ENCODE data around the gene SLC16A10.
"Not testable (repeated sequence)": the region's sequence is repeated elsewhere in the genome, so short reads cannot be mapped to it uniquely, and the experiment has no call there.

Gene SLC16A10

DNA sequence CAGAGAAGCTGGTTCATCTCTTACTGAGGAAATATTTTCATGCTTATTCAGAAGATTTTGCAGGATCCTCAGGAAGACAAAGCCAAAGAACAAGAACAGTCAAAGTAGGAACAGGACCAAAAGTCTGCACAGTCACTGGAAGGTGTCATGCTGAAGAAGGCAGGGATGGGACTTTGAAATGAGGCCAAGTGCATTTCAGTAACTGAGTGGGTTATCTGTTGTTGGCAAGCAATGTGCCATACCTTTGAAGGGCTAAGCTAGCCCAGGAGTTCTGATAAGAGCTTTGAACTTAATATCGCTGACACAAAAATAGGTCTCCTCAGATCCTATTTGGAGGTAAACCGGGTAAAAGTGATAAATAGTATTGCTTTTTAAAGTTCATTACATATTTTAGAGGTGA is 31.5 kb downstream of the SLC16A10 start:
- DNase-seq (ENCODE audit: low read depth), result no peak
- TF ChIP-seq CTCF (IDR thresholded peaks at IDR 0.05; ENCODE audit: insufficient read depth, low read depth, low read length, missing control alignments), result no peak
- H3K4me3 ChIP-seq (ENCODE audit: low read depth, low read length), result no peak overlapping the region

DNA sequence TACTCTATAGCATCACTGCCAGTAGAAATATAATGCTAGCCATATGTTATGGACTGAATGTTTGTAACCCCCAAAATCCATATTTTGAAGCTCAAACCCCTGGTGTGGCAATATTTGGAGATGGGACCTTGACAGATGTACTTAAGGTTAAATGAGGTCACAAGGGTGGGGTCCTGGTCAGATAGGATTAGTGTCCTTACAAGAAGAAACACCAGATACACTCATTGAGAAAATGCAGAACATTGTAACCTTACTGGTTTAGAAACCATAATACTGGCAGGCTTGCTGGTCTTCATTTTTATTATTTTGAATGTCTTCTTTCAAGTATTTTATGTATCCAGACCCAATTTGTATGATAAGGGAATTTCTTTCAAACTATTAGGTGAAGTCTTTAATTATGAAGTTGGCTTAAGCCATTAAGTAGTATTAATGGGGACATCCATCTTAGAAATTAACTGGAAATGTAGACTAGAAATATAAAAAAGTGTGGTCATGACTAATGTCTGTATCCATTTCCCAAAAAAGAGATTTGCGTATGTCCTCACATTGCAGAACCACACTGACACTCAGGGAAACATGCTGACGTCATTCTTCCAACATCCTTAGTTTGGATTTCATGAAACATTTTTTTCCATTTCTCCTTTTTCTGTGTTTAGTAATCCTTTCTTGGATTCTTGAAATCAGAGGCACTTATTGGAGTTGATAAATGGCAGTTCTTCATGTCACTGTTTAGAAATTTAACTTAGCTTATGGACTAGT is 32.4 kb downstream of the SLC16A10 start:
- no peak overlapping the region for H3K4me3 ChIP-seq (ENCODE audit: low read depth, low read length)
- no peak for TF ChIP-seq CTCF (IDR thresholded peaks at IDR 0.05; ENCODE audit: insufficient read depth, low read depth, low read length, missing control alignments)
- DNase-seq (ENCODE audit: low read depth), result no peak

DNA sequence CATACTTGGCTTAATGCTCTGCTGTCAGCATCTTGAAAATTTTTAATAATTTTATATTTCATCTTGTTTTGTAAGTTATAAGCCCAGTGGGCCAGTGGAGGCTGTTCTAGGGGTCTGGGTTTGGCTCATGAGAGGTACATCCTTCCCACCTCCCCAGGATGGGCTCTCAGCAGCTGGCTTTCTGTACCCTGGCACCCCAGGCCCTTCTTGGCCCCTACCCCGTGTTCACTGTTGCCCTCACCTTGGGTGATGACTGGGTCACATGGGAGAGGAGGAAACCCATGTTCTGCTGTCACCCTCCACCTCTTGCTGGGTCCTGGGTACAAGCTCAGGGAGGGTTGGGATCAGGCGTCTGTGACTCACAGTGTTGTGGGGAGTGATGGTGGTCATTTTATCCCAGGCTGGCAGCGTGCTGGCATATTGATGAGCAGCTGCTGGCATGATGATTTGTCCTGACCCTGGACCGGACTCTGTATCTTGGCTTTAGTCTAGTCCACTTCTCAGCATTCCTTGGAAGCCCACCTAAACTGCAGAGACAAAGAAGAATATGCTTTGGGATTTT is 34.6 kb downstream of the SLC16A10 start:
- no peak for TF ChIP-seq CTCF (IDR thresholded peaks at IDR 0.05; ENCODE audit: insufficient read depth, low read depth, low read length, missing control alignments)
- DNase-seq (ENCODE audit: low read depth), result no peak
- H3K4me3 ChIP-seq (ENCODE audit: low read depth, low read length), result no peak overlapping the region

DNA sequence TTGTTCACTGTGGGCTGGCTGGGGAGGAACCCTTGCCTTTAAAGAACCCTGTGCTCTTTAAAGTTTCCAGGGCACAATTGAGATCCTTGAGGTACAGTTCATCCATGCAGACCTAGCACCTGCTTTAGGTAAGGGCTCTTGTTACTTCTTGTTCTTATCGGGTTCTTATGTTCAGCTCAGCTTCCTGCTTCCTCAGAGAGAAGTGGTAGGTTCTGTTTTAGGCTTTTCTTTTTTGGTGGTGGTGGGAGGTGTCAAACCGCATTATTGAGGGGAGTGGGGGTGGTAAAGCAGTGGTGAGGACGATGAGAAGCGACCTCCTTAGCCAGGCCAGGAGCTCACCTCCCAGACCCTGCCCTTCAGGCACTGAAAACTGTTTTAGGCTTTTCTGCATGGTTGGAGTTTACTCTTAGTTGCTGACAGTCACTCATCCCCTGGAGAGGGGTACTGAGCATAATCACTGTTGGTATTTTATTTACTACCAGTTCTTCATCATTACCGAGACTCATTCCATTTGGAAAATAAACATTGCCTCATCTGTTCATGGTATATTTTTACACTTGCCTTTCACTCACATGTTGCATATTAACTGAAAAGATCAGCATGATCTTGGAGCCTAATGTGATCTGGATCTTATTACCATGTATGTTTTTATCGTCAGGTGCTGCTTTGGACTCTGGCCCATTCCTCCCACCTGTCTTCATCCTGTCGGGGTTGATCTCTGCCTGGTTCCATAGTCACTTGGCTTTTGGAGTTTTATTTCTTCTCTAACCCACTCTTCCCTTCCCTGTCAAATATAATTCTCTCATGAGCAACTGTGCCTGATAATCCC is 35.4 kb downstream of the SLC16A10 start:
- H3K4me3 ChIP-seq (ENCODE audit: low read depth, low read length), result no peak overlapping the region
- TF ChIP-seq CTCF (IDR thresholded peaks at IDR 0.05; ENCODE audit: insufficient read depth, low read depth, low read length, missing control alignments), result no peak
- peak; percentile 2 for DNase-seq (ENCODE audit: low read depth)

- no peak for TF ChIP-seq CTCF (IDR thresholded peaks at IDR 0.05; ENCODE audit: insufficient read depth, low read depth, low read length, missing control alignments)
- H3K4me3 ChIP-seq (ENCODE audit: low read depth, low read length), result no peak overlapping the region
- no peak for DNase-seq (ENCODE audit: low read depth)
These were observed 37.1 kb downstream of the SLC16A10 start for GRCh38 chr6:111124406-111124805.

GRCh38 chr6:111129013-111129412 is 41.7 kb downstream of the SLC16A10 start:
- no peak overlapping the region for H3K4me3 ChIP-seq (ENCODE audit: low read depth, low read length)
- no peak for DNase-seq (ENCODE audit: low read depth)
- no peak for TF ChIP-seq CTCF (IDR thresholded peaks at IDR 0.05; ENCODE audit: insufficient read depth, low read depth, low read length, missing control alignments)

GRCh38 chr6:111131018-111131417 is 43.7 kb downstream of the SLC16A10 start:
- not testable (repeated sequence) for DNase-seq (ENCODE audit: low read depth); H3K4me3 ChIP-seq (ENCODE audit: low read depth, low read length)

DNA sequence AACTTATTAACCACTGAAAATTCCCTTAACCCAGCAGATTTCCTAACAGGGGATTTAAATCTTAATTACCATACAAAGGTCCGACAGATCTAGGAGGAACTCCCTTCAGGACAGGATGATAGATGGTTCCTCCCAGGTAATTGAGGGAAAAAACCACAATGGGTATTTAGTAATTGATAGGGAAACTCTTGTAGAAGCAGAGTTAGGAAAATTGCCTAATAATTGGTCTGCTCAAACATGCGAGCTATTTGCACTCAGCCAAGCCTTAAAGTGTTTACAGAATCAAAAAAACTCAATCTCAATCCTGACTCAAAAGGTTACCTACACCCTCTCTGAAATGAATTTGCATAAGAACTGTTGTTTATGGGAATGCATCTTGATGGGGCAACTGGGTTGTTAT is 45.4 kb downstream of the SLC16A10 start:
- not testable (repeated sequence) for H3K4me3 ChIP-seq (ENCODE audit: low read depth, low read length); DNase-seq (ENCODE audit: low read depth)

DNA sequence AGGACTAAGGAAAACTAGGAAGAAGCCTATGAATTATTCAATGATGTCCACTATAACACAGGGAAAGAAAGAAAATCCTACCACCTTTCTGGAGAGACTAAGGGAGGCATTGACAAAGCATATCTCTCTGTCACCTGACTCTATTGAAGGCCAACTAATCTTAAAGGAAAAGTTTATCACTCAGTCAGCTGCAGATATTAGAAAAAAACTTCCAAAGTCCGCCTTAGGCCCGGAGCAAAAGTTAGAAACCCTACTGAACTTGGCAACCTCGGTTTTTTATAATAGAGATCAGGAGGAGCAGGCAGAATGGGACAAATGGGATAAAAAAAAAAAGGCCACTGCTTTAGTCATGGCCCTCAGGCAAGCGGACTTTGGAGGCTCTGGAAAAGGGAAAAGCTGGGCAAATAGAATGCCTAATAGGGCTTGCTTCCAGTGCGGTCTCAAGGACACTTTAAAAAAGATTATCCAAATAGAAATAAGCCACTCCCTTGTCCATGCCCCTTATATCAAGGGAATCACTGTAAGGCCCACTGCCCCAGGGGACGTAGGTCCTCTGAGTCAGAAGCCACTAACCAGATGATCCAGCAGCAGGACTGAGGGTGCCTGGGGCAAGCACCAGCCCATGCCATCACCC is 47.0 kb downstream of the SLC16A10 start:
- not testable (repeated sequence) for DNase-seq (ENCODE audit: low read depth); H3K4me3 ChIP-seq (ENCODE audit: low read depth, low read length)

GRCh38 chr6:111137489-111138093 is 50.3 kb downstream of the SLC16A10 start:
- DNase-seq (ENCODE audit: low read depth); H3K4me3 ChIP-seq (ENCODE audit: low read depth, low read length): not testable (repeated sequence)
